HUES6 (cell line): ENCODE measurements around the gene FARP1.

ENCODE experiments used
- H3K27ac ChIP-seq: 2 replicates; pipeline ENCODE4 v1.7.0; 2013; ENCODE audit warnings: low read depth, mild to moderate bottlenecking, low read length, inconsistent platforms
- H3K27me3 ChIP-seq: 2 replicates; pipeline ENCODE4 v1.6.1; 2013; ENCODE audit warnings: low read length; ENCODE audit not compliant: control insufficient read depth, insufficient read depth
- H3K36me3 ChIP-seq: 2 replicates; pipeline ENCODE4 v1.6.1; 2013; ENCODE audit warnings: low read length; ENCODE audit not compliant: control insufficient read depth, insufficient read depth
- H3K4me1 ChIP-seq: 2 replicates; pipeline ENCODE4 v1.6.1; 2013; ENCODE audit warnings: low read length; ENCODE audit not compliant: control insufficient read depth, insufficient read depth
- H3K4me3 ChIP-seq: 2 replicates; pipeline ENCODE4 v1.5.1; 2013; ENCODE audit warnings: low read depth, low read length
- H3K9ac ChIP-seq: one replicate; pipeline ENCODE4 v1.6.1; 2013; ENCODE audit warnings: mild to moderate bottlenecking, low read length
- H3K9me3 ChIP-seq: 2 replicates; pipeline ENCODE4 v1.6.1; 2013; ENCODE audit warnings: low read depth, low read length; ENCODE audit not compliant: control insufficient read depth, insufficient read depth

The FARP1 gene

GRCh38 chr13:98300956-98301641 is 158.2 kb downstream of the FARP1 start:
- Histone ChIP-seq H3K36me3 (no peaks in the 10 kb centered on the region), H3K27me3 (no peaks in the 10 kb centered on the region), H3K4me1 (peaks cover 7% of the 10 kb centered on the region; the same call in 1 of the 2 replicates), H3K27ac (no peak overlapping the region), H3K9me3 (no peaks in the 10 kb centered on the region), H3K4me3 (no peak overlapping the region), H3K9ac (no peak overlapping the region)

GRCh38 chr13:98301721-98302120 is 158.8 kb downstream of the FARP1 start:
- Histone ChIP-seq H3K9me3 (no peaks in the 10 kb centered on the region), H3K27ac (no peak overlapping the region), H3K4me3 (no peak overlapping the region), H3K36me3 (no peaks in the 10 kb centered on the region), H3K9ac (no peak overlapping the region), H3K27me3 (no peaks in the 10 kb centered on the region), H3K4me1 (peaks cover 7% of the 10 kb centered on the region; the same call in 1 of the 2 replicates)

GRCh38 chr13:98303858-98304257 is 161.0 kb downstream of the FARP1 start:
- no peaks in the 10 kb centered on the region for H3K36me3 ChIP-seq
- H3K4me1 ChIP-seq = peaks cover 13% of the 10 kb centered on the region; the same call in 1 of the 2 replicates
- H3K27me3 ChIP-seq = no peaks in the 10 kb centered on the region
- H3K27ac ChIP-seq = no peak overlapping the region
- H3K9ac ChIP-seq = no peak overlapping the region
- H3K4me3 ChIP-seq = no peak overlapping the region
- H3K9me3 ChIP-seq = no peaks in the 10 kb centered on the region

- no peak overlapping the region for H3K4me3 ChIP-seq
- no peaks in the 10 kb centered on the region for H3K9me3 ChIP-seq
- no peak overlapping the region for H3K9ac ChIP-seq
- H3K27me3 ChIP-seq = no peaks in the 10 kb centered on the region
- no peak overlapping the region for H3K27ac ChIP-seq
- peaks cover 12% of the 10 kb centered on the region; the same call in 1 of the 2 replicates for H3K4me1 ChIP-seq
- H3K36me3 ChIP-seq = peaks cover 2% of the 10 kb centered on the region; the same call in 1 of the 2 replicates
Measured at GRCh38 chr13:98305670-98306069, 162.8 kb downstream of the FARP1 start.

GRCh38 chr13:98307463-98308085 is 164.7 kb downstream of the FARP1 start:
- Histone ChIP-seq H3K4me3 (no peak overlapping the region), H3K4me1 (peaks cover 13% of the 10 kb centered on the region; the same call in 1 of the 2 replicates), H3K27ac (peak overlapping the region; percentile 61; the same call in 1 of the 2 replicates), H3K9ac (no peak overlapping the region), H3K9me3 (no peaks in the 10 kb centered on the region), H3K27me3 (no peaks in the 10 kb centered on the region), H3K36me3 (peaks cover 2% of the 10 kb centered on the region; the same call in 1 of the 2 replicates)

GRCh38 chr13:98308086-98308911 is 165.4 kb downstream of the FARP1 start:
- Histone ChIP-seq H3K4me1 (peaks cover 13% of the 10 kb centered on the region; the same call in 1 of the 2 replicates), H3K9ac (no peak overlapping the region), H3K4me3 (no peak overlapping the region), H3K36me3 (peaks cover 2% of the 10 kb centered on the region; the same call in 1 of the 2 replicates), H3K27me3 (no peaks in the 10 kb centered on the region), H3K9me3 (no peaks in the 10 kb centered on the region), H3K27ac (no peak overlapping the region)

GRCh38 chr13:98309569-98310335 is 166.9 kb downstream of the FARP1 start:
- Histone ChIP-seq H3K4me1 (peaks cover 13% of the 10 kb centered on the region; the same call in 1 of the 2 replicates), H3K9ac (no peak overlapping the region), H3K4me3 (no peak overlapping the region), H3K9me3 (no peaks in the 10 kb centered on the region), H3K27ac (no peak overlapping the region), H3K36me3 (peaks cover 2% of the 10 kb centered on the region; the same call in 1 of the 2 replicates), H3K27me3 (no peaks in the 10 kb centered on the region)

GRCh38 chr13:98310485-98311199 is 167.7 kb downstream of the FARP1 start:
- Histone ChIP-seq H3K36me3 (peaks cover 2% of the 10 kb centered on the region; the same call in 1 of the 2 replicates), H3K27me3 (no peaks in the 10 kb centered on the region), H3K9me3 (no peaks in the 10 kb centered on the region), H3K4me3 (no peak overlapping the region), H3K4me1 (peaks cover 20% of the 10 kb centered on the region), H3K27ac (no peak overlapping the region), H3K9ac (no peak overlapping the region)

- Histone ChIP-seq H3K9ac (no peak overlapping the region), H3K27ac (no peak overlapping the region), H3K4me3 (no peak overlapping the region), H3K27me3 (no peaks in the 10 kb centered on the region), H3K36me3 (peaks cover 2% of the 10 kb centered on the region; the same call in 1 of the 2 replicates), H3K4me1 (peaks cover 25% of the 10 kb centered on the region), H3K9me3 (no peaks in the 10 kb centered on the region)
Measured at GRCh38 chr13:98311200-98311548, 168.3 kb downstream of the FARP1 start.

GRCh38 chr13:98312606-98313005 is 169.7 kb downstream of the FARP1 start:
- Histone ChIP-seq H3K9ac (no peak overlapping the region), H3K4me3 (no peak overlapping the region), H3K27me3 (no peaks in the 10 kb centered on the region), H3K36me3 (peaks cover 2% of the 10 kb centered on the region; the same call in 1 of the 2 replicates), H3K9me3 (no peaks in the 10 kb centered on the region), H3K4me1 (peaks cover 25% of the 10 kb centered on the region), H3K27ac (no peak overlapping the region)
